HG03097 (cell line): ENCODE measurements around the gene AP2B1.

Experiments used
- ATAC-seq: cut with Tn5 transposase; IDR thresholded peaks from one replicate; pipeline ENCODE4 v1.9.1; 2021; ENCODE audit not compliant: unreplicated experiment, low FRiP score

AP2B1 gene

GRCh38 chr17:35618628-35619027 lies 31.5 kb downstream of the AP2B1 start:
- no peak for ATAC-seq

DNA sequence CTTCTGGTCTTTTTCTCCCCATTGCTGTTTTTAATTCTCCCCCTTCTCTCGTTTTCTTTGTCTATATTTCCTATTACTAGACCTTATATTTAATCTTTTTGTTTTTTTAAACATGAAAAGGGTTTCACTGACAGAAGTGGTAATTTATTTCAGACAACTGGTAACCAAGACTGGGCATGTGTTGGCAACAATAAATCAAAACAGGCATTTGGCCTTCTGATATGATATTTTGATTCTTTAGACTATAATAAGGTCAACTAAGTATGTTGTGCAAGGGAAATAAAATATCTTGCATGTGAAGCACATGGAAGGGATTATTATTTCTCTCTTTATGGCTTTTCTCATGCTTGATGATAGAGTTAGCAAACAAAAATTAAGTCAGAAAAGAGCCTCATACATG lies 34.6 kb downstream of the AP2B1 start:
- no peak for ATAC-seq

DNA sequence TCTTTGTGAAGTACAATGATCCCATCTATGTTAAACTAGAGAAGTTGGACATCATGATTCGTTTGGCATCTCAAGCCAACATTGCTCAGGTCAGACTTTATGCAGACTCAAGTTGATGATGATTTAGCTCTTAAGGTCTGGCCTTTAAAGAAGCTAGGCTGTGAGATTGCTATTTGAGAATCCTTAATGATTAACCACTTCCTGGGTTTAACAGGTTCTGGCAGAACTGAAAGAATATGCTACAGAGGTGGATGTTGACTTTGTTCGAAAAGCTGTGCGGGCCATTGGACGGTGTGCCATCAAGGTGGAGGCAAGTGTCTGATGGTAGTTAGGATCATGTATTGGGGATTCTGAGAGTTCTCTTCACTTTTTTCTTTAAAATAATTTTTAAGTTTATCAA lies 40.3 kb downstream of the AP2B1 start:
- no peak for ATAC-seq

- ATAC-seq: no peak
Observed at GRCh38 chr17:35630530-35631148, 43.5 kb downstream of the AP2B1 start.

DNA sequence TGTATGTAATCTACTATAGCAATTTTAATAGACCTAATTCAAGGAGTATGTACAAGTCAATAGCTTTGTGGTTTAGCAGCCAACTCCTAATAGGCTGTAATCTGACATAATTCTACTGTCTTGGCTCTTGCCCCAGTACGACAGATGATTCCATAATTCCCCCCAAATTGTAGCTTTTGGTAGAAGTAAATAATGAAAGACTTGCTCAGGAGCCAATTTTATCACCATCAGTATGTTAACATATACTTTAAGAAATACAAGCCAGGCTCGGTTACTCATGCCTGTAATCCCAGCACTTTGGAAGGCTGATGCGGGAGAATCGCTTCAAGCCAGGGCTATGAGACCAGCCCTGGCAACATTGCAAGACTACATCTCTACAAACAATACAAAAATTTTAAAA lies 53.9 kb downstream of the AP2B1 start:
- no peak for ATAC-seq

GRCh38 chr17:35645923-35646322 lies 58.8 kb downstream of the AP2B1 start:
- no peak for ATAC-seq

- no peak for ATAC-seq
Observed at GRCh38 chr17:35651467-35651866, 64.3 kb downstream of the AP2B1 start.

DNA sequence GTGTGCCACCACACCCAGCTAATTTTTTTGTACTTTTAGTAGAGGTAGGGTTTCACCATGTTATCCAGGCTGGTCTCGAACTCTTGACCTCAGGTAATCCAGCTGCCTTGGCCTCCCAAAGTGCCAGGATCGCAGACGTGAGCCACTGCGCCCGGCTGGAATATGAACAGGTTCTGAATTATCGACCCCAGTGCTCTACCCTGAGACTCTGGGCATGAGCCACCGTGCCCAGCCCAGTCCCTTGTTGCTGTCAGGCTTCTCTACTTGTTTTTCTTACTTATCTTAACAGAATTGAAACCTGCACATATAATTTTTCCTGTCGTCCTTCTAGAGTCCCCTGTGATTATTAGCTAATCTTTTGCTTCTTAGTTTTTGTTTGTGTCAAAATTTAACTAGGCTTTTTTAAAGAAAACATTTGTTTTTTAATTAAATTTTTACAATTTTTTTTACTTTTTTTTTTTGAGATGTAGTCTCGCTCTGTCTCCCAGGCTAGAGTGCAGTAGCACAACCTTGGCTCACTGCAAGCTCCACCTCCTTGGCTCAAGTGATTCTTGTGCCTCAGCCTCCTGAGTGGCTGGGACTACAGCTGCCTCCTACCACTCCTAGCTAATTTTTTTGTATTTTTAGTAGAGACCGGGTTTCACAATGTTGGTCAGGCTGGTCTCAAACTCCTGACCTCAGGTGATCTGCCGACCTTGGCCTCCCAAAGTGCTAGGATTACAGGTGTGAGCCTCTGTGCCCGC lies 66.7 kb downstream of the AP2B1 start:
- no peak for ATAC-seq

DNA sequence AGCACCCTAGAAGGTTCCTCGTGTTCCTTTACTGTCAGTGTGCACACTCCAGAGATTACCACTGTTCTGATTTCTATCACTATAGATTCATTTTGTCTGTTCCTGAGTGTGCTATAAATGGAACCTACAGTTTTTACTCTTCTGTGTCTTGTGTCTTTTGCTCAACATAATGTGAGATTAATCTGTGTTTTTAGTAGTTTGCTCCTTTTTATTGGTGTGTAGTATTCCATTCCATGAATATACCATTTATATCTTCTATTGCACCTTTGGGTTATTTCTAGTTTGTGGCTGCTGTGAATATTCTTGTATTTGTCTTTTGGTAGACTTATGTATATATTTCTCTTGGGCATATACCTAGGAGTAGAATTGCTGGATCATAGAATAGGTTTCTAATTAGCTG lies 68.2 kb downstream of the AP2B1 start:
- ATAC-seq: no peak

- no peak for ATAC-seq
Observed at GRCh38 chr17:35660902-35661301, 73.8 kb downstream of the AP2B1 start.

DNA sequence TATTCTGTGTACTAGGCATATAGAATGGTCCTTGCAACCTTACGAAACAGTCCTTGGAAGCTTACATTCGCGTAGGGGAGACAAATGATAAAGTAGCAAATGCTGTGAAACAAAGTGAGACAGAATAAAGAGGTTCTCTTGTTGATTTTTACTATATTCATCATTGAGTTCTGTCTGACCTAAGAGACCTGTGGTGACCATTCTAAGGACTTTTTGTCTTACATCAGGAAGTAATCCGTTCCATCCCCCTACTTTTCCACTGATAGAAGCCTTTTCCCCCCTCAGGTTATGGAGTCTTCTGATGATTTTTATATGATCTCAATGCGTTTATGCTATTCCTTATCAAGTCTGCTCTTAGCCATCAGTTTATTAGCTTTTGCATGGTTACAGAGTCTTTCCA lies 77.6 kb downstream of the AP2B1 start:
- ATAC-seq: no peak

DNA sequence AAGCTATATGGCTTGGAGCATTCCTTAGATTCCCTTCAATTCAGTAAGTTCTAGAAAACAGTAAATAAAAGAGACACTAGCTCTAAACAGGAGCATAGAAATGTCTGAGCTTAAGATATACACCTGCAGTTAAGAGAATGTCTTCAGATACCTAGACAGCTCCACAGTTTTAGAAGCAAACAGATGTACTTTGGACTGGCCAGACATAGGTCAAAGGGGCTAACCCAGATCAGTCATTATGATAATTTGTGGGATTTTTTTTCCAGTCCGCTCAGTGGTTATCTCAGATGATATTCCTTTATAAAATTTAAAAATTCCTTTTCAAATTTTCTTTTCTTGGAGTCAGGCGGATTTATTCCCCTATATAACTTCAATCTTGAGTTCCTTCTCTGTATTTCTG lies 78.5 kb downstream of the AP2B1 start:
- ATAC-seq: no peak

DNA sequence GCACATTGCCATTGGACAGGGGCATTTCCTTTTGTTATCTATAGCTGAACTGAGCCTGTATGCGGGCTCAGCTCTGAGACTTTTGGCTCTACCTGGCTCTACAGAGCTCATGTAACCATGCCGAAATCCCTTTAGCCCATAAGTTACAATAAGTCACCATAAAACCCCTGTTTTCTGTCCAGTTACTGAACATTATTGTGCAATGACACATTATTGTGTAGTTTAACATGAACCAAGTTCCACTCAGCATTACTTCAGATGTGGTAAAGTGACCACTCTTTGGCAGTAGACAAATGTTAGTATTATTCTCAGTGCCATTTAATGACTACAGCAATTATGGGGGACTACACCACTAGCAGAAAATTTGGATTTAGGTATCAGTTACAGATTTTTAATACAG lies 78.9 kb downstream of the AP2B1 start:
- no peak for ATAC-seq

DNA sequence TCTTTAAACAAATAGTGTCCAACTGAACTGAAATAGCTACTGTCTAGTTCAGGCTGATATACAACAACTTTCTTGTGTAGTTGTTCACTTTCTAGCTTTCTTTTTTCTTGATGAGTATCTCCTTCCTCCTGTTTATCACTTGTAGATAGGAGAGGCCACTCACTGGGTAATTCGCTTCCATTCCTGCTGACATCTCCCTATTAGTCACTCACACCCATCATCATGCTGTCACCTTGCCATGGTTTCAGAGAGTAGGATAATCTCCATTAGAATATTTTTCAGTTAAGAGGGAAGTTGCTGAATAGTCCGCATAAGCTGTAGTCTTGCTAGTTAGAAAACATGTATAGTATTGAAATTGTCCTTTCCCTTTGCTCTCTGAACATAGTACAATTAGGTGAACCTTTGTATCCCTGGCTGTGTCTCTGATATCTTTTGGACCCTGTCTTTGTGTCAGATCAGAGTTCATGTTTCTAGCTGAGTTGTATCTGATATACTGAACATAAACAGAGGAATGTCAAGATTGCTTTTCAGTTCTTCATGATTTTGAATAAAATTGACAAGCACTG lies 79.9 kb downstream of the AP2B1 start:
- ATAC-seq: no peak

DNA sequence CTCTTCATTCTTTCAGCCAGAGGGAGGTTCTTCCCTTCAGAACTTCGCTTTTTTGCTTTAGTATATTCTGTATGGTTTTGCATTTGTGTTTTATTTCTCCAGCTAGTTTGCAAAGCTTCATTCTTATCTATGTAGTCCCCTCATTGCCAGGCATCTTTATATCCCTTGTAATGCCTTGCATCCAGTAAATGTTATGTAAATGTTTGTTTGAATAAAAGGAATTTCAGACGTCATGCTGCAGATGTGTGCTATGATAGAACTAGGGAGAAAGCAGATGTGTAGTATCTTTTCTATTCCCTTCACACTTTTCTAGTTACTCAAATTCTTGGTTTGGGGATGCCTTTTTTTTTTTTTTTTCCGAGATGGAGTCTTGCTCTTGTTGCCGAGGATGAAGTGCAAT lies 81.7 kb downstream of the AP2B1 start:
- ATAC-seq: no peak

GRCh38 chr17:35674552-35674951 lies 87.4 kb downstream of the AP2B1 start:
- no peak for ATAC-seq

GRCh38 chr17:35676441-35676840 lies 89.3 kb downstream of the AP2B1 start:
- no peak for ATAC-seq

DNA sequence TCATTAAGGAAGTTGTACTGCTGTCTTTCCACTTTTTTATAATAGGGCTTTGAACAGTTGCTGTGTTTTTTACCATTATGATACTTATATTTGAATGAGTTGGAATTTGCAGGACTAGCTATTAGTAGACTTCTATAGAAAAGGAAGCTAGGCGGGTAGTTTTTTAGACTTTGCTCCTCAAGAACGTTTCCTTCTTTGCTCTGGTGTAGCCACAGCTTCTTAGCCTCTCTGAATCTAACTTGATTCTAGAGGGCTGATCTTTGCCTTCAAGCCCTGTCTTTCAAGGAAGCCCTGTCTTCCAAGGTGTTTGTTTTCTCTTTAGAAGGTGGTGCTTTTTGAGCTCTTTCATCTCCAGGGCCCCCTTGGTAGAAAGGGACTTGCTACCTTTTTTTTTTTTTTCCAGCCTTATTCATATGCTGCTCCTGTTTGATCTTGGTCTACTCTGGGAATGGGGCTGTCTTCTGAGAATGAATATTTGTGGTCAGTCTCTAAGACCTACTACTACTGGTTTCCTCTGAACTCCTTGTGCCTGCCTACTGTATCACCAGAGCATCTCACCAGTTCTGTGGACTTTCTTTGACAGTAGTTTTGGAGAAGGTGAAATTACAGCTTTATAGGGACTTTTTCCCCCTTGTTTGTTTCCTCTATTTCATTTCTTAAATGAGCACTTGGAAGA lies 92.0 kb downstream of the AP2B1 start:
- ATAC-seq: no peak

DNA sequence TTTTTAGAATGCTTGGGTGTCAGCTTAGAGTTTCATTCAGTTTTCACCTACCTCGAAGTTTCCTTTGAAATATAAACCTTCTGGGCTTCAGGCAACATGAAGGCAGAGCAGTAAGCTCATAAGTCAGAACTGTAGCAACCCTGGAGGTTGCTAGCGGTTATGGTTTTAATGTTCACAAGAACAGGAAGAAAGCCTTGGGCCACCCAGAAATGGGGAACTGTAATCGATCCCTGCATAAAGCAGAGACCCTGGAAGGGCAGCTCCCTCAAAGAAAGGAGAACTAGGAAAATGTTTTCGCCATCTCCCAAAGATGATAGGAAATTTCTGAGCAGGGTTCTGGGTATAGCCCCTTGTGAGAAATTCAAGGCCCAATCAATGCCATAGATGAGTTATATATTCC lies 96.5 kb downstream of the AP2B1 start:
- ATAC-seq: no peak

DNA sequence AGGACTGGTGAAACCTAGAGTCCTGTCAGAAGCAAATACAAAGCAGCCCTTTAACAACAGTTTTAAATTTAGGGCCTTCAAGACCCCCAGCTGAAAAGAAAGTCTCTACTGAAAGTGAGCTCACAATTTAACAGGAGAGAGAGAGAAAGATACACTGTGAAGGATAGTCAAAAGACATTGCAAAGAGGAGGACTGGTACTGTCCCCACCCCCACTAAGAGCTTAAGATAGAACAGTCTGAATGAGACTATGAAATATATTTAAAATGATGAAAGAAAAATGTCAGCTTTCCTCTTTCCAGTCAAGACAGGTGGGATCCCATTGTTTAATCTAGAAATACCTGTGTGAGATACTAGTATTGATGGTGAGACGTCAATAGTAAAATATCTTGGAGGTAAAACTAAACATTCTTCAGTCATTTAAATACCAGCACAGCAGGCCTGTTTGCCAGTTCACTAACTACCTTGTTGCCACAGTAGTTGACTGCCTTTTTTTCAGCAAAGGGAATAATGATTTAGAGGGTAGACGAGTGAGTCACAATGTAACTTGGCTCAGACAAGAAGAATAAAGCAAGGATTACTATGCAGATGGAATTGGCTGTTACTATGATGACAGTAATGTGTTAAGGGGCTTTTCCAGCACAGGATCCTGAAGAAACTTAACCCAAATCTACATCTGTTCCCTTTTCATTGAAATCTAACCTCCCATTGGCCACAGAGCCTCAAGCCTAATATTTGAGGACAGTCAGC lies 97.1 kb downstream of the AP2B1 start:
- ATAC-seq: no peak
